Posterior vena cava (tissue), 2 donors: ENCODE data around the gene ZNF394. TPM values are rescaled to one million over a fixed set of nuclear protein-coding genes. Genes with fewer than 3 reads are reported as not detected.
A peak's percentile ranks its signal among the peaks of the same experiment; 100 is the strongest.

Source experiments
- DNase-seq: peaks from one replicate; pipeline ENCODE4 v3.0.0-alpha.2; 2020; ENCODE audit warnings: low spot score
- intact Hi-C, 2 donors: fragments of 100-400 bp; cut with DNase I; formaldehyde crosslinking; loops; one replicate each; pipeline versions ENCODE4 v1.14.1 to v1.14.2; 2022 to 2023
- total RNA-seq, 2 donors: library from RNA; stranded (reverse); fragmentation: NEBNext Ultra II Directional; extraction: Animal tissue kit (Norgen Biotek cat#: 25700); gene quantifications; one replicate each; pipeline ENCODE4 v1.2.1, GENCODE V29; 2021
- donor health status: DM: yes; HTN: yes; CAD: no.
- donor health status: DM: yes; HTN: yes; CAD: no.

The ZNF394 gene
- total RNA-seq, 2 donors from 2014 or later = 17.5 to 20.0 TPM

- DNase-seq = no peak
- intact Hi-C loops = no loop called here
These were observed 735 bp downstream of the ZNF394 start for GRCh38 chr7:99499371-99499720.

DNA sequence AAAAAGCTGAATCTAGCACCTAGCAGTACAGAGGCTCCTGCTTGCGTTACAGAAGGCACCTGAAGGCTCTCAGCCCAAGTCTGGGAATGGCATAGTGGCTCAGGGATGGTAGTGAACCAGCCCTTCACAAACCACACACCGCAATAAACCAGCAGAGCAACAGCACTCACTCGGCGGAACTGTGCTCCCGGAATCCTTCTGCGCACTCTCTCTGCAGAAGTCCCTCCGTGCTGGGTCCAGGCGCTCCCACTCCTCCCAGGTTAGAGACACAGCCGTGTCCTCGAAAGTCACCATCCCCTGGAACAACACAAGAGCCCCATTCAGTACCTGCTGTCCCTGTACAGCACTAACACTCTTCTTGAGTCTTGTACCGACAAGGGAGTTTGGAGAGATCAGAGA, 1.5 kb downstream of the ZNF394 start:
- no peak for DNase-seq
- intact Hi-C loops = no loop called here

DNA sequence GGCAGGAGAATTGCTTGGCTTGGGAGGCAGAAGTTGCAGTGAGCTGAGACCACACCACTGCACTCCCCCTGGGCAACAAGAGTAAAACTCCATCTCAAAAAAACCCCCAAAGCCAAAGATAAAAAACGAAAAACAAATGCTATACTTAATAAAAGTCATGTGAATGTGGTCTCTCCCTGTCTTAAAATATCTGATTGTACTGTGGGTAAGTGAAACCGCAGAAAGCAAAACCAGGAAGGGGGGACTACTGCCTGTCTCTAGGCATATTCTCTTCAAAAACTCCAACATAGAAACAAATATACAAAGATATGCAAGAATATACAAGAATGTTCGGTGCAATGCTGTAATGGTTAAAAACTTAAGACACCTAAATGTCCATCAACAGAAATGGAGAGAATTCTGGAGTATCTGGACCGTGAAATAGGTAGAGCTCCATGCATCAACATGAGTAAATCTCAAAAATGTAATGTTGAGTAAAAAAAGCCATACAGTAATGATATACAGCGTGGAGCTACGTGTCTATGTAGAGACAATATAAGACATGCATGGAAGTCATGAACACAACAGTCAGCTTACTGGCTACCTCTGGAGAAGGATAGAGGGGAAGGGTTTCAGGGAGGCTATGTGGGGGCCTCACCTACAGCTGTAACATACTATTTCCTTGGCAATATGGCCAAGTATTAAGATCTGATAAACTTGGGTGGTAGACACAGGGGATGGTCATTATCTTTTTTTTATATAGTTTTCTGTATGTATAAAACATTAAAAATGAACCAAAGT, 2.1 kb downstream of the ZNF394 start:
- intact Hi-C loops = no loop called here
- no peak for DNase-seq

- intact Hi-C loops = no loop called here
- no peak for DNase-seq
These were observed 6.3 kb downstream of the ZNF394 start for GRCh38 chr7:99493823-99494222.

DNA sequence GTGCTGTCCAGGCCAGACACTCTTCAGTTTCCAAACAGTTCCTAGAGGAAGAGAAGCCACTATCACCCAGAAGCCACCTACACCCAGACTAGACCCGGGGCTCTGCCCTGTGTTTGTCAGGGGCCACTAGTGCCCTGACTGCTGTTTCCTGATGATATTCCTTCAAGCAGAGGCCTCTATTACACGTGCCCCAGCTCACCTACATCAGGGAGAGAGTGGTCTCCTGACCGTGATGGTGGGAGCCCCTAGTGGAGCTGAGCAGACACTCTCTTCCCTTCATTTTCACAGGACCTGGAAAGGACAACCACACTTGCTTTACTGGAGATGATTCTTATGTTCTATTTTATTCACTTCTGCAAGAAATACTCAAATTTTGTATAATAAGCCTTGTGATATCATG, 9.2 kb downstream of the ZNF394 start:
- no peak for DNase-seq
- intact Hi-C loops = no loop called here

DNA sequence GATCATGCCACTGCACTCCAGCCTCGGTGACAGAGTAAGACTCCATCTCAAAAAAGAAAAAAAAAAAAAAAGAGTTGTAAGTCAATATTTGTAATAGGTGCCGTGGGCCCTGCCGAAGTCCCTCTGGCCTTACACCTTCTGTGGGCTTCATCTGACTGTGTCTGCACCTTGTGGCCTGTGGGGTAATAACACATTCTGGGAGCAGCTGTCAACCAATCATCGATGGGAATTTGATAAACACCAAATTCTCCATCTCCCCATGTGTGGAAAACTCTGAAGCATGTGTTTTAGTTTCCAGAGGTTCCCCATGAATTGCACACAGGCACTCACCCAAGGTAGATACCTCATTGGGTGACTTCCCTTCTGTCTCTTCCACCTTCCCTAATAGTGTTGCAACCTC, 10.8 kb downstream of the ZNF394 start:
- DNase-seq = no peak
- intact Hi-C loops = loop anchor here in 1 of 2 donors (10.0 kb wide), 1 partner anchor 76 kb away; no protein-coding TSS in a partner anchor

DNA sequence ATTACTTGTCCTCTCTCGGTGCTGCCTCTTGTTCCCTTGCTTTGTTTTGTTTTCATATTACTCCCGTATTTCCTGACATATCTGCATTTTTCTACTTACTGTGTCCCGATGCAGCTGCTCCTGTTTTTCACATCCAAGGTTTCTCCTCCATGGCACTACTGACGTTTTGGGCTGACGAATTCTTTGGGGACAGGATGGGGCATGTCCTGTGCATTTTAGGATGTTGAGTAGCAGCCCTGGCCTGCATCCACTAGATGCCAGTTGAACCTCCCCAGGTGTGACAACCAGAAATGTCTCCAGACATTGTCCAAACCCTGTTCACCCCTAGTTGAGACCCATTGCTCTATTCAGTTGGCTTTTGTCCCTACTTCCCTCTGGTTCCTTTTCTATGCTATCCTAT, 15.0 kb downstream of the ZNF394 start:
- no peak for DNase-seq
- intact Hi-C loops = loop anchor here in 1 of 2 donors (10.0 kb wide), 1 partner anchor 80 kb away; no protein-coding TSS in a partner anchor

DNA sequence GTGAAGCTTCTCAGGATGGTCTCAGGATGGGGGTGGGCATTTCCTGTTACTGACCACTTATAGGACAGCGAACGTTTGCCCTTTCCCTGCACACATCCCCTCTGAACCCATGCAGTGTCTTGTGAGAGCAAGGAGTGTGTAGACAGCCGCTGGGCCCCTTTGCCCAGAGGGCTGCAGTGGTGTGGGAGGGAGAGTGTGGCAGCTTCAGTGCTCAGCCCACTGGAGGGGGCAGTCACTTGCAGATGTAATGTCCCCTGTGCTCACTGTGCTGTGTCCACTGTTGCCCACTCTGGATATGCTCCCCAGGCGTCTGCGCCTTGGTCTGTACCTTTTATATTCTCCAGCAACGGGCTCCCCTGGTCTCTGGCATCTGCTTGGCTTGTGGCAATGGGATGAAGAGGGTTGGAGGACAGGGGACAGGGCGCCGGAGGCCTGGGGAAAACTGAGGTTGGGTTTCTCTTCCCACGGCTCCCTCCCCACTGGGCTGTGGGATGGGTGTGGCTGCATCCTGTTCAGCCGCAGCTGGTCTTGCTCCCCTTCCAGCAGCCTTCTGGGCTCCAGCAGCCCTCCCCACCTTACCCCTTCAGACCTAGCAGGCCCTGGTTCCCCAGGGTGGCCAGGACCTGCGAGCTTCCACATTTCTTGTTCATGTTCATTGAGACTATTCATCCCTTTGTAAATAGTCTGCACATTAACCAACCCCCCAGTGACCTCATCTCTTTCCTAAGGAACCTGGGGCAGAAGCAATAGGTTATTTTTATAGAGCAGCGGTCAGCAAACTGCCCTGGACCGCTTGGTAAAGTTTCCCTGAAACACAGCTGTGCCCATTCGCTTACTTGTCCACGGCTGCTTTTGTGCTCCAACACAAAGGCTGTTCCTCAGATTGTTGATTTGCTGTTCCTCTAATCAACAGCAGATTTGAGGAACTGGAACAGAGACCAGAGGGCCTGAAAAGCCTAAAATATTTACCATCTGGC, 21.3 kb downstream of the ZNF394 start:
- intact Hi-C loops = no loop called here
- DNase-seq = peak; percentile 74

GRCh38 chr7:99476107-99476506, 24.0 kb downstream of the ZNF394 start:
- peak; percentile 11 for DNase-seq
- intact Hi-C loops = no loop called here

DNA sequence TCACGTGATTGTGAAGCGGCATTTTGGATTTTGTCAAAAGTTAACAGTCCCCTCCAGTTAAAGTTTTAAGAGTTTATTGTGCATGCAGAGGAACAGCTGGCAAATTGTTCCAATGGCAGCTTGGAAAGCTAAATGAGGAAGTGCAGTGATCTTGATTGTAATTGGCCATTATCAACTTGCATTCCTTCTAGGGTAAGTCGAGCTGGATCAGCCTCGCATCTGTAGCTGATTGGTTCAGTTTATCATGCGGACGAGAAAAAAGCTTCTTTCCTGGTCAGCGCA, 26.8 kb downstream of the ZNF394 start:
- DNase-seq = peak; percentile 16
- intact Hi-C loops = no loop called here

DNA sequence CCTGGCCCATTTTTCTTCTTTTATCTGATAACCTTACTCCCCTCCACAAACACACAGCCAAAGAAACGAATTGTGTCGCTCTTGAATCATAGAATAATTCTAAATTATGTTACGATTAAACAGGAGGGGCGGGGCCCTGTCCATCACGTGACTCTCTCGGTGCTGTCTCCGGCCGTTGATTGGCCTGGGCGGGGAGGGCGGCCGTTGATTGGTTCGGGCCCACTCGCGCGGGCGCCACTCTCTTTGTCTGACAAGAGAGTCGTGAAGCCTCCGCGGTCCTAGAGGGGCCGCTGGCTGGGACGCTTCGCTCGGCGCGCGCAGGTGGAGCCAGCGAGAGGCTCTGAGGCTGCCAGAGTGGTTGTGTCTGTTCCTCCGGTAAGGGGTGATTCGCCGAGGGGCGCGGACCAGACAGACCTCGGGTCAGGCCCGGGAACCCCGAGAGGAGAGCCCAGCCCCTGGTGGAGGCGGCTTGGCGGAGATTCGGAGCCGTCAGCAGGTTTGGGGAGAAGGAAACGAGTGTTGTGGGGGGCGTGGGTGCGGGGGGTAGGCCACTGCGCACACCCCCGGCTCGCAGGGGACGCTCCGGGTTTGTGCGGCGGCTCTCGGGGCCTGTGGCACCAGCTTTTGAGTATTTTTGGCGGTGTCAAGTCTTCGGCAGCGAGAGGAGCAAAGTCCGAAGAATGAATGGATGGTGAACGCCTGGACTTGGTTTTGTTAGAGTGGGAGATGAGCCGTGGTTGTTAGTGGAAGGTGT, 27.3 kb downstream of the ZNF394 start, which contains the start of gene ZNF789:
TSS of gene ZNF789 (plus strand) at position 330 of the 754 bp plus-strand sequence. CDS start 3,567 bp downstream, outside the sequence.
- peak; percentile 99 for DNase-seq
- intact Hi-C loops = no loop called here

DNA sequence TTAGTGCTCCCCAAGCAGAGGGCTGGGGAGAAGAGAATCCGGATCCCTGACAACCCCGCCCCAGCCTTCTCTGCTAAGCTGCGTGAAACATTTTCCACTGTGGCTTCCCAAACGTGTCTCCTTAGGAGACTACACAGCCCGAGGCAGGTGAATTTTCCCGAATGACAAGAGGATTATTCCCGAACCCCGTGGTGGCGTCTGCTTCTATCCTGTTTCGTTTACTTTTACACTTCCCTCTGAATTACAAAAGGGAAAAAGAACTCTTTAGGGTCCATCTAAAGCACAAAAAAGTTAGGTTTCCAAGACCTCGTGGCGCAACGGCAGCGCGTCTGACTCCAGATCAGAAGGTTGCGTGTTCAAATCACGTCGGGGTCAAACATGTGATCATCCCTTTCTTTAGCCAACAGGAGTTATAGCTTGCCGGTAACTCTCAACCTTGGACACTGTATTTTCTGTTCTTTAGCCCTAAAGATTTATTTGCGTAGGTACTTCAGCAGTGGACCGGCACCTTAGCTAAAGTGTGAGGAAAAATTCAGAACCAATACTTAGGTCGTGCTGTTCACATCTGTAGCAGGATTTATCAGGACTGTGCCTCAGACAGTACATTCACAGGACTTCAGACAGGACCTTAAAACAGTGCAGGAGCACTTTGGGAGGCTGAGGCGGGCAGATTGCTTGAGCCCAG, 30.6 kb downstream of the ZNF394 start:
- DNase-seq = peak; percentile 65
- intact Hi-C loops = no loop called here

GRCh38 chr7:99468336-99468918, 31.7 kb downstream of the ZNF394 start:
- DNase-seq = peak; percentile 66
- intact Hi-C loops = no loop called here

- intact Hi-C loops = no loop called here
- DNase-seq = no peak
These were observed 34.7 kb downstream of the ZNF394 start for GRCh38 chr7:99465421-99465768.

DNA sequence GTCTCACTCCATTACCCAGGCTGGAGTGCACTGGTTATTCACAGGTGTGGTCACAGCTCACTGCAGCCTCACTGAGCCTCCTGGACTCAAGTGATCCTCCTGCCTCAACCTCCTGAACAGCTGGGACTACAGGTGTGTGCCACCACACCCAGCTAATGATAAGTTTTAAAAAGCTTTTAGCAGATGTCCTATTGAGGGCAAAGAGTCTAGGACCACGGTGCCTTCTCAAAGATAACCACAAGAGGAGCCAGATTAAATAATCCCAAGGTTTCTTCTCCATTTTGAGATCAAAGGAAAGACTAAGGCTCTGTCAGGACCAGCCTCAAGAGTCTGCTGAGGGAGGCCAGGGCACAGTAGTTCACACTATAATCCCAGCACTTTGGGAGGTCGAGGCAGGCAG, 38.9 kb downstream of the ZNF394 start:
- intact Hi-C loops = no loop called here
- DNase-seq = no peak

GRCh38 chr7:99460651-99461050, 39.4 kb downstream of the ZNF394 start:
- intact Hi-C loops = no loop called here
- DNase-seq = no peak

GRCh38 chr7:99459087-99459486, 41.0 kb downstream of the ZNF394 start:
- no peak for DNase-seq
- intact Hi-C loops = no loop called here

GRCh38 chr7:99457650-99458493, 42.2 kb downstream of the ZNF394 start:
- intact Hi-C loops = no loop called here
- no peak for DNase-seq
